CD14-positive monocyte (primary cell): ENCODE results near the gene AP1AR. TPM values are rescaled to one million over a fixed set of nuclear protein-coding genes. Genes with fewer than 3 reads are reported as not detected.

Experiments
- DNase-seq, 3 donors: peaks; one replicate each; pipeline ENCODE4 v3.0.0-alpha.2; 2011 to 2022
- H2AFZ ChIP-seq: 2 replicates; pipeline ENCODE4 v1.6.0; 2012; ENCODE audit warnings: mild to moderate bottlenecking, low read depth, low read length, inconsistent platforms; ENCODE audit not compliant: insufficient read depth, poor library complexity, severe bottlenecking
- H3K27ac ChIP-seq, 2 donors: 1 replicate in 1 of 2; 2 replicates in 1 of 2; pipeline ENCODE4 v1.5.1; 2012 to 2013; ENCODE audit warnings: low read length in 2 of 2, control low read depth in 1 of 2, inconsistent platforms in 1 of 2, low read depth in 1 of 2, mild to moderate bottlenecking in 1 of 2
- H3K27me3 ChIP-seq, 2 donors: one replicate each; pipeline versions ENCODE4 v1.6.0 to v1.6.1; 2011 to 2013; ENCODE audit warnings: low read length in 2 of 2; ENCODE audit not compliant: control insufficient read depth in 2 of 2, insufficient read depth in 2 of 2
- H3K36me3 ChIP-seq, 2 donors: replicated peaks in 1 of 2; 1 replicate in 1 of 2; 2 replicates in 1 of 2; pipeline versions ENCODE4 v1.5.1 to v1.6.1; 2012 to 2013; ENCODE audit warnings: low read length in 2 of 2, control low read depth in 1 of 2, inconsistent platforms in 1 of 2, mild to moderate bottlenecking in 1 of 2; ENCODE audit not compliant: insufficient read depth in 2 of 2, control insufficient read depth in 1 of 2
- H3K4me1 ChIP-seq, 2 donors: 1 replicate in 1 of 2; 2 replicates in 1 of 2; pipeline versions ENCODE4 v1.5.1 to v1.6.1; 2012 to 2013; ENCODE audit warnings: low read length in 2 of 2, control low read depth in 1 of 2, inconsistent platforms in 1 of 2, mild to moderate bottlenecking in 1 of 2, moderate library complexity in 1 of 2; ENCODE audit not compliant: insufficient read depth in 2 of 2, control insufficient read depth in 1 of 2
- H3K4me2 ChIP-seq: replicated peaks from 2 replicates; pipeline ENCODE3; 2012; ENCODE audit warnings: low read length, moderate library complexity, mild to moderate bottlenecking; ENCODE audit not compliant: poor library complexity, severe bottlenecking; ENCODE audit errors: extremely low read depth
- H3K4me3 ChIP-seq, 3 experiments: fragments of 200-600 bp in 1 of 3; sonication (generic) in 1 of 3; replicated peaks in 1 of 3; 1 replicate in 2 of 3; 2 replicates in 1 of 3; pipeline ENCODE4 v1.5.1; 2011 to 2013; ENCODE audit warnings: low read length in 3 of 3, mild to moderate bottlenecking in 3 of 3, control low read depth in 2 of 3, low read depth in 2 of 3, inconsistent platforms in 1 of 3, moderate library complexity in 1 of 3
- H3K79me2 ChIP-seq: 2 replicates; pipeline ENCODE4 v1.6.0; 2012; ENCODE audit warnings: mild to moderate bottlenecking, control low read depth, inconsistent platforms, low read length, moderate library complexity; ENCODE audit not compliant: insufficient read depth
- H3K9ac ChIP-seq: 2 replicates; pipeline ENCODE4 v1.6.0; 2017; ENCODE audit warnings: low read length, mild to moderate bottlenecking; ENCODE audit not compliant: insufficient read depth, poor library complexity, severe bottlenecking
- H3K9me3 ChIP-seq, 2 donors: replicated peaks in 1 of 2; 1 replicate in 1 of 2; 2 replicates in 1 of 2; pipeline versions ENCODE4 v1.5.1 to v1.6.1; 2012 to 2013; ENCODE audit warnings: low read length in 2 of 2, control low read depth in 1 of 2; ENCODE audit not compliant: control insufficient read depth in 1 of 2, insufficient read depth in 1 of 2
- H4K20me1 ChIP-seq: 2 replicates; pipeline ENCODE4 v1.6.0; 2012; ENCODE audit warnings: mild to moderate bottlenecking, low read length, control low read depth, moderate library complexity; ENCODE audit not compliant: insufficient read depth
- H3K27ac Mint-ChIP-seq, 7 donors: one replicate each; pipeline ENCODE4 v1.8.0; 2020; ENCODE audit warnings: mild to moderate bottlenecking in 7 of 7, mixed read lengths in 7 of 7, moderate library complexity in 6 of 7, inconsistent platforms in 2 of 7
- H3K27me3 Mint-ChIP-seq, 3 donors: one replicate each; pipeline ENCODE4 v1.8.0; 2021 to 2022; ENCODE audit warnings: low read depth in 3 of 3, mild to moderate bottlenecking in 3 of 3, mixed read lengths in 3 of 3, moderate library complexity in 3 of 3, inconsistent platforms in 1 of 3
- H3K36me3 Mint-ChIP-seq, 2 donors: one replicate each; pipeline ENCODE4 v1.8.0; 2020; ENCODE audit warnings: mixed read lengths in 2 of 2, inconsistent platforms in 1 of 2, mild to moderate bottlenecking in 1 of 2
- H3K4me1 Mint-ChIP-seq: one replicate; pipeline ENCODE4 v1.8.0; 2020; ENCODE audit warnings: mild to moderate bottlenecking, mixed read lengths
- H3K4me3 Mint-ChIP-seq, 2 donors: one replicate each; pipeline ENCODE4 v1.8.0; 2020; ENCODE audit warnings: mild to moderate bottlenecking in 2 of 2, mixed read lengths in 2 of 2, moderate library complexity in 1 of 2
- H3K9me3 Mint-ChIP-seq, 7 donors: one replicate each; pipeline ENCODE4 v1.8.0; 2020 to 2022; ENCODE audit warnings: mixed read lengths in 7 of 7, mild to moderate bottlenecking in 6 of 7, moderate library complexity in 6 of 7, inconsistent platforms in 2 of 7
- WGBS: methylation state at CpG from one replicate; pipeline ENCODE4 v1.1.5; 2013; ENCODE audit warnings: missing lambda C conversion rate; ENCODE audit not compliant: insufficient coverage; 5-methylcytosine and 5-hydroxymethylcytosine counted together
- intact Hi-C, 2 donors: fragments of 100-400 bp; cut with micrococcal nuclease; formaldehyde crosslinking; loops; one replicate each; pipeline versions ENCODE4 v1.15.0 to v1.15.1; 2023
- polyA plus RNA-seq, 3 donors: library from polyadenylated mRNA; depleted of rRNA in 1 of 3; unstranded in 2 of 3; stranded (reverse) in 1 of 3; fragments of 300-500 nt in 2 of 3; fragments of >200 nt in 1 of 3; fragmentation: Illumina TruSeq in 2 of 3; gene quantifications; 1 replicate in 2 of 3; 2 replicates in 1 of 3; pipeline ENCODE4 v1.2.3, GENCODE V29; 2012 to 2021
- TF ChIP-seq, protein P1 (sequence below): fragments of 200-600 bp; IDR thresholded peaks from one replicate; pipeline ENCODE4 v1.8.0; 2022; ENCODE audit warnings: antibody characterized with exemption, mild to moderate bottlenecking

Gene AP1AR
- polyA plus RNA-seq, 3 donors: 6.1 to 15.8 (median 14.6) TPM

- H3K9me3 Mint-ChIP-seq: no peaks in the 10 kb centered on the region
- no peak overlapping the region for H3K9ac ChIP-seq
- intact Hi-C loops: no loop called here
- no peak overlapping the region for H3K4me2 ChIP-seq
- H3K36me3 ChIP-seq: peaks cover 16 to 24% of the 10 kb centered on the region in 2 donors
- H2AFZ ChIP-seq: no peak overlapping the region
- H3K4me1 Mint-ChIP-seq: peaks cover 16% of the 10 kb centered on the region
- peaks cover 0 to 6% of the 10 kb centered on the region in 2 donors for H3K4me1 ChIP-seq
- no peak overlapping the region for H3K4me3 ChIP-seq
- TF ChIP-seq, protein P1, sequence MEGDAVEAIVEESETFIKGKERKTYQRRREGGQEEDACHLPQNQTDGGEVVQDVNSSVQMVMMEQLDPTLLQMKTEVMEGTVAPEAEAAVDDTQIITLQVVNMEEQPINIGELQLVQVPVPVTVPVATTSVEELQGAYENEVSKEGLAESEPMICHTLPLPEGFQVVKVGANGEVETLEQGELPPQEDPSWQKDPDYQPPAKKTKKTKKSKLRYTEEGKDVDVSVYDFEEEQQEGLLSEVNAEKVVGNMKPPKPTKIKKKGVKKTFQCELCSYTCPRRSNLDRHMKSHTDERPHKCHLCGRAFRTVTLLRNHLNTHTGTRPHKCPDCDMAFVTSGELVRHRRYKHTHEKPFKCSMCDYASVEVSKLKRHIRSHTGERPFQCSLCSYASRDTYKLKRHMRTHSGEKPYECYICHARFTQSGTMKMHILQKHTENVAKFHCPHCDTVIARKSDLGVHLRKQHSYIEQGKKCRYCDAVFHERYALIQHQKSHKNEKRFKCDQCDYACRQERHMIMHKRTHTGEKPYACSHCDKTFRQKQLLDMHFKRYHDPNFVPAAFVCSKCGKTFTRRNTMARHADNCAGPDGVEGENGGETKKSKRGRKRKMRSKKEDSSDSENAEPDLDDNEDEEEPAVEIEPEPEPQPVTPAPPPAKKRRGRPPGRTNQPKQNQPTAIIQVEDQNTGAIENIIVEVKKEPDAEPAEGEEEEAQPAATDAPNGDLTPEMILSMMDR: no peak
- H3K9me3 ChIP-seq: no peaks in the 10 kb centered on the region
- H3K4me3 Mint-ChIP-seq: no peak overlapping the region
- peaks cover 28 to 49% of the 10 kb centered on the region in 2 donors for H3K36me3 Mint-ChIP-seq
- peak overlapping the region in 2 of 7 donors; percentile 20 to 48 for H3K27ac Mint-ChIP-seq
- no peak for DNase-seq
- H3K27ac ChIP-seq: no peak overlapping the region
- peaks cover 37% of the 10 kb centered on the region for H3K79me2 ChIP-seq
- no peaks in the 10 kb centered on the region for H3K27me3 ChIP-seq
- 90% methylated on average over 2 of the region's 4 CpGs for WGBS
- peaks cover 0 to 2% (median 0%) of the 10 kb centered on the region in 3 donors for H3K27me3 Mint-ChIP-seq
- H4K20me1 ChIP-seq: peaks cover 5% of the 10 kb centered on the region
Measured at GRCh38 chr4:112272292-112272691, 40.7 kb downstream of the AP1AR start.

DNA sequence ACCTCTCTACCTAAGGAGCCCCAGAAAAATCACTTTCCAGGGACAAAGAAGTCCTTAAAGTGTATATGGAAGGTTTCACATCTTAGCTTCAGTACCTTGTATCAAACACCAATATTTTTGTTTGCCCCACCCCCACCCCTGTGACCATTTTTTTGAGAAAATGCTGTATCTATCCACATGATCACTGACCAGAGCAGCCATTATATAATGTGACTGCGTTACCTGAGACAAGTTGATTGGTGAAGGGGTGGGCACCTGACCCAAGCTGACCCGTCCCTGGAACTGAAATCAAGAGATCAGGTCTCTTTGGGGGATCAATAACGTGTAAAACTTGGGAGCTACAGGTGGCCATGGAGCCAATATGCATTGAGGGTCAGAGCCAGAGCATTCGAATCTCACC is 43.4 kb downstream of the AP1AR start:
- H3K27ac ChIP-seq: no peak overlapping the region
- TF ChIP-seq, protein P1: no peak
- WGBS: 91% methylated on average over 3 of the region's 4 CpGs
- intact Hi-C loops: no loop called here
- no peak overlapping the region for H3K4me3 ChIP-seq
- H2AFZ ChIP-seq: no peak overlapping the region
- H3K4me1 ChIP-seq: peaks cover 13 to 17% of the 10 kb centered on the region in 2 donors
- peaks cover 27% of the 10 kb centered on the region for H3K4me1 Mint-ChIP-seq
- H3K9me3 ChIP-seq: no peaks in the 10 kb centered on the region
- no peak overlapping the region for H3K4me2 ChIP-seq
- H3K9me3 Mint-ChIP-seq: no peaks in the 10 kb centered on the region
- H3K9ac ChIP-seq: no peak overlapping the region
- peaks cover 63% of the 10 kb centered on the region for H3K79me2 ChIP-seq
- peaks cover 19 to 30% of the 10 kb centered on the region in 2 donors for H3K36me3 ChIP-seq
- no peak overlapping the region for H3K4me3 Mint-ChIP-seq
- H4K20me1 ChIP-seq: peaks cover 5% of the 10 kb centered on the region
- H3K27ac Mint-ChIP-seq: peak overlapping the region in 1 of 7 donors; percentile 11
- H3K36me3 Mint-ChIP-seq: peaks cover 29 to 43% of the 10 kb centered on the region in 2 donors
- no peaks in the 10 kb centered on the region for H3K27me3 ChIP-seq
- peaks cover 0 to 2% (median 0%) of the 10 kb centered on the region in 3 donors for H3K27me3 Mint-ChIP-seq
- no peak for DNase-seq
